ENCODE data around the gene HPCA.

Gene HPCA

GRCh38 chr1:32886004-32886827 lies at the start of gene HPCA:
Gene HPCA (plus strand): TSS chr1:32886491. CDS start chr1:32888899, 2,408 bp downstream.
- DNase-seq (ENCODE audit: low read depth), result no peak

- no peak for DNase-seq (ENCODE audit: low read depth)
Measured at GRCh38 chr1:32848354-32849063, 37.8 kb upstream of the HPCA start.

GRCh38 chr1:32855861-32856617 lies 30.3 kb upstream of the HPCA start:
- DNase-seq (ENCODE audit: low read depth), result no peak

GRCh38 chr1:32858136-32858535 lies 28.2 kb upstream of the HPCA start:
- DNase-seq (ENCODE audit: low read depth), result no peak

- DNase-seq (ENCODE audit: low read depth), result no peak
Measured at GRCh38 chr1:32858791-32859190, 27.5 kb upstream of the HPCA start.

GRCh38 chr1:32859915-32860314 lies 26.4 kb upstream of the HPCA start:
- no peak for DNase-seq (ENCODE audit: low read depth)

GRCh38 chr1:32860566-32860965 lies 25.7 kb upstream of the HPCA start:
- DNase-seq (ENCODE audit: low read depth), result no peak

- DNase-seq (ENCODE audit: low read depth), result no peak
Measured at GRCh38 chr1:32861904-32862695, 24.2 kb upstream of the HPCA start.

GRCh38 chr1:32863218-32863880 lies 22.9 kb upstream of the HPCA start:
- DNase-seq (ENCODE audit: low read depth), result no peak

- no peak for DNase-seq (ENCODE audit: low read depth)
Measured at GRCh38 chr1:32863881-32864245, 22.4 kb upstream of the HPCA start.

- no peak for DNase-seq (ENCODE audit: low read depth)
Measured at GRCh38 chr1:32864375-32865019, 21.8 kb upstream of the HPCA start.

- DNase-seq (ENCODE audit: low read depth), result no peak
Measured at GRCh38 chr1:32865639-32866405, 20.5 kb upstream of the HPCA start.

- DNase-seq (ENCODE audit: low read depth), result no peak
Measured at GRCh38 chr1:32867151-32867550, 19.1 kb upstream of the HPCA start.

GRCh38 chr1:32867671-32868070 lies 18.6 kb upstream of the HPCA start:
- DNase-seq (ENCODE audit: low read depth), result no peak

GRCh38 chr1:32868085-32868484 lies 18.2 kb upstream of the HPCA start:
- DNase-seq (ENCODE audit: low read depth), result no peak

- no peak for DNase-seq (ENCODE audit: low read depth)
Measured at GRCh38 chr1:32868806-32869455, 17.4 kb upstream of the HPCA start.

- no peak for DNase-seq (ENCODE audit: low read depth)
Measured at GRCh38 chr1:32869923-32870614, 16.2 kb upstream of the HPCA start.

GRCh38 chr1:32870615-32871363 lies 15.5 kb upstream of the HPCA start, which contains the start of gene FNDC5:
Gene FNDC5 (minus strand): TSS chr1:32870912.
- DNase-seq (ENCODE audit: low read depth), result no peak

Measured in stimulated activated CD8-positive, alpha-beta memory T cell treated with anti-CD3 and anti-CD28 coated beads, Interleukin-15, amount 100 ng/mL, for 24 hours (primary cell).